Measurements from ENCODE around the gene OS9.

OS9 gene

DNA sequence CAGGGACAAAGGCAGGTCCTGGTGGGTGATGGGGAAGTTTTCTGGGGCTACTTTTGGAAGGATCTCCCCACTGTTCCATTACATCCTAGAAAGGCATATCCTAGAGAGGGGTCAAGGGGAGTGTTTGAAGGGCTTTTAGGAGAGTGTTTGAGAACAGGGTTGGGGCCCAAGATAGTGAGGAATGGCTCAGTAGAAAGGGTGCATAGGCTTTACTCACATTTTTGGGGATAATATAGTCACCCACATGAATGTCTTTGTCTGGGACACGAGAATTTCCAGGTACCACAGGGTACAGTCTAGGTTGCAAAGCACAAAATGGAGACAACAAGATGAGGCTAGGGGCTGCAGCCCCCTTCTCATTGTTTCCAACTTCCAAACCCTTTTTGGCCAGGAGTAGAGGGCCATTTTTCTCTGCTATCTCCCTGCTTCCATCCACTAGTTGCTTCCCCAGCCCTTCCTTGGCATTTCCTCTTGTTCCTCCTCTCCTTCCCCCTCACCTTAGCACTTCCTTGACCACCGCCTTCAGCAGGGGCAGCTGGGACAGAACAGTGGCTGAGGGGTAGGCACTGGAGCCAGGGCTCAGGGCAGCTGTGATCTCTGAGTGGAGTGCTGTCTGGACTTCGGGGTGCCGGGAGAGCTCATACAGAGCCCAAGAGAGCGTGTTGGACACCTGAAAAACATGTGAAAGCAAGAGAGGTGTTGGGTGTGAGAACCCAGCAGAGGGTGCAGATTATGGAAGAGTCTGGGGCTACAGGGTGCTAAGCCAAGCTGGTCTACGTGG is 70.1 kb downstream of the OS9 start:
- Histone ChIP-seq H3K4me3 (no peak overlapping the region), H3K27ac (no peak overlapping the region)
- TF ChIP-seq, protein P1, sequence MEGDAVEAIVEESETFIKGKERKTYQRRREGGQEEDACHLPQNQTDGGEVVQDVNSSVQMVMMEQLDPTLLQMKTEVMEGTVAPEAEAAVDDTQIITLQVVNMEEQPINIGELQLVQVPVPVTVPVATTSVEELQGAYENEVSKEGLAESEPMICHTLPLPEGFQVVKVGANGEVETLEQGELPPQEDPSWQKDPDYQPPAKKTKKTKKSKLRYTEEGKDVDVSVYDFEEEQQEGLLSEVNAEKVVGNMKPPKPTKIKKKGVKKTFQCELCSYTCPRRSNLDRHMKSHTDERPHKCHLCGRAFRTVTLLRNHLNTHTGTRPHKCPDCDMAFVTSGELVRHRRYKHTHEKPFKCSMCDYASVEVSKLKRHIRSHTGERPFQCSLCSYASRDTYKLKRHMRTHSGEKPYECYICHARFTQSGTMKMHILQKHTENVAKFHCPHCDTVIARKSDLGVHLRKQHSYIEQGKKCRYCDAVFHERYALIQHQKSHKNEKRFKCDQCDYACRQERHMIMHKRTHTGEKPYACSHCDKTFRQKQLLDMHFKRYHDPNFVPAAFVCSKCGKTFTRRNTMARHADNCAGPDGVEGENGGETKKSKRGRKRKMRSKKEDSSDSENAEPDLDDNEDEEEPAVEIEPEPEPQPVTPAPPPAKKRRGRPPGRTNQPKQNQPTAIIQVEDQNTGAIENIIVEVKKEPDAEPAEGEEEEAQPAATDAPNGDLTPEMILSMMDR (IDR thresholded peaks at IDR 0.05): no peak
- DNase-seq (ENCODE audit: low spot score): no peak

DNA sequence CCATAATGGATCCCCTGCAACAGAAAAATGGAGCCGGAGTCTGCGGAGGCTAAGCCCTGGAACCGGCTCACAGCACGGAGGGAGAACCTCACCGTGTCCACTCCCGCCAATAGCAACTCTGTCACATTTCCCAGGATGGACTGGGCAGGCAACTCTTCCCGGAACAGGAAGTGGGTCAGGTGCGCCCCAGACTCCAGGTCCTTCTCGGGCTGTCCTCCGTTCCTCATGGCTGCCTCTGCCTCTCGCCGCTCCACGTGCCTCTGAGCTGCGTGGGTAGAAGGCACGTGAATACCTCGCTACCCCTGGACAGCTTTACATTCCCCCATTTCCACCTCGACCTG is 70.7 kb downstream of the OS9 start:
- H3K27ac ChIP-seq: no peak overlapping the region
- peak overlapping the region; percentile 69 for H3K4me3 ChIP-seq
- no peak for DNase-seq (ENCODE audit: low spot score)
- TF ChIP-seq, protein P1 (IDR thresholded peaks at IDR 0.05): no peak

DNA sequence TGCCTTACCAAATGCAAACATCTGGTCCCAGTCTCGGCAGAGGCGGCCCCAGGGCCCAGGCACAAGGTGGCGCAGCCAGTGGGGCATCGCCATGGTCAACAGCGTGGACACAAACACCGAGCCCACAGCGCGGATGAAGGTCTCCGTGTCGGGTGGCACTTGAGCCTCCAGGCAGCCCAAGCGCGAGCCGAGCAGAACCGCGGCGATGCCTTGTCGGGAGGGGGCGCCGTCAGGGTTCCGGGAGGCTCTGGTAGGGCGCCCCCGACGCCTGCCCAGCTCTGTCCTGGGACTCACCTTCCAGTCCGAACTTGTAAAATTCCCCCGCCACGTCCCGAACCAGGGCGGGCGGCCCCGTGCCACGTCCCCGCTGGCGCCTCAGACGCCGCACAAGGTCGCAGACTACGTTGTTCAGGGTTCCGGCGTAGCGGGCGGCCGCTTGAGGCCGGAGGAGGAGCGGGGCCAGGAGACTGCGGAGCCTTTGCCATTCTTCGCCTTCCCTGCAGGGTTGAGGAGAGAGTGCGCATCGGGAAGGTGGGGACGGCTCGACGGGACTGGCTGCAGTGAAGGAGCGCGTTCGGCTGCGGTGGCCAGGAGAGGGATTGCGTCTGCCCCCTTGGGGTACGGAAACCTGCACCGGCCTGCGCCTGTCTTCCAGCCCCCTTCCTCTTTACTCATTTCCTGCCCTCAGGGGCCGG is 71.2 kb downstream of the OS9 start:
- Histone ChIP-seq H3K4me3 (peak overlapping the region; percentile 69), H3K27ac (no peak overlapping the region)
- TF ChIP-seq, protein P1 (IDR thresholded peaks at IDR 0.05): no peak
- DNase-seq (ENCODE audit: low spot score): no peak

DNA sequence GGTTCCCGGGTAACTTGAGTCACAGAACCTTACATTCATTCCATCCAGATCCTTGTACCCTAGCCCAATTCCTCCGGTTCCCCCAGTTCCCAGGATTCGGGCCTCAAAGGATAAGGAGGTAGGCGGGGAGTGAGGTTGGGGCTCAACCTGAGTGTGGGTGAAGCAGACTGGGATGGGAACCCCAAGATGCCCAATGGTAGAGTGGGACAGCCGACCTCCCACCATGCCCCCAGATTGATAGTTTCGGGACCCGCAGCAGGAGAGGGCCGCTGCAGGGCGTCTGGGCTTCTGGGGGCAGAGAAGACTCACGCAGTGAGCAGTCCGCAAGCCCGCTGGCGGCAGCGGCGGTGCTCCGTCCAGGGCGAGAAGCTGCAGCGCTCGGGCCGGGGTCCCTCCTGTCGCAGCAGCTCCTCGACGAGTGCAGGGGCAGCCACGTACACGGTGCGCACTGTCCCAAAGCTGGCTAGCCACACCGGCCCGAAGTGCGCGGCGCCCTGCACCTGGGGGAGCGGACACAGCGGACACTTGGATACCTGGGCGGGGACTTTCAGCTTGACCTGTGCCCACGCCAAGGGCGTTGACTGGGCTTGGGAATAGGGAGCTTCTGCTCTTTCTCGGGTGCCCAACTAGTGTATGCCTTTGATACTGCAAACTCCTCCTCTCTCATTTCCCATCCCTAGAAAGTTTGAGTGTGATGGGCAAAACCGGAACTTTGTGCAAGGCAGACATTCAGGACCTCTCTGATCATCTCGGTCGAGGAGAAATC is 71.9 kb downstream of the OS9 start:
- H3K4me3 ChIP-seq: peak overlapping the region; percentile 69
- DNase-seq (ENCODE audit: low spot score): no peak
- TF ChIP-seq, protein P1 (IDR thresholded peaks at IDR 0.05): no peak
- no peak overlapping the region for H3K27ac ChIP-seq

DNA sequence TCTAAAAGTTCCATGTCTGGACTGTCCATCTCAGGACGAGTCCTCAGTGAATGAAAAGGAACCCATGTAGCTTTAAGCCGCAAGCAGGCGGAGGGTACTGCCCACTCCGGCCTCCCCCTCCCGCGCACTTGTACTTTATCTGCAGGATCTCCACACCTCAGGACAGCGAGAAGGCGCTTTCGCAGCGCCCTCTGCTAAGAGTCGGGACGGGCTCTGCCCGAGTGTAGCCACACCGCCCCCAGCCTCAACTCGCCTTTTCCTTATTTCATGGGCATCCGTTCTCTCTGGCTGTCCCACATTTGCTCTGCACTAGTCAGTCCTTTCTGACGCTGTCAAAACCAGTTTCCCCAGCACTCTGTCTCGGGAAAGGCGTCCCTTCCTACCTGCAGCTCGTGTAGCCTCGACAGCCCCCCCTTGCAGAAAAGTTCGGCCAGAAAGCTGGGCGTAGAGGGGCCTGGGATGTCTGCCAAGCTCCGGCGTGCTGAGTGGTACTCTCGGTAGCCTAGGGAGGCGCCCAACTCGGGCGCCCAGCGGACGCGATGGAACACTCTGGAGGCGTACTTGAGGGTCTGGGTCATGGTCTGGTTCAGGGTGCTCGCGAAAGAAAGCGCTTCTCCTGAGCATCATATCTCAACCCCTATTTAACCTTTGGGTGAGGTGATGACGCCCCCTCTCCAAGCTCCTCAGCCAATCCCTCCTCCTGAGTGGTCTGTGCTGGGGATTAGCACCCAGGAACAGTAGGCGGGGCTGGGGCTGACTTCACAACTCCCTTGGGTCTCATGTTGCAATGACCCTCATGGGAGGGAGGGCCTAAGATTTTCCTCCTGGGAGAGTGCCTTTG is 72.8 kb downstream of the OS9 start, which contains the start of gene CYP27B1:
CYP27B1 (minus strand) TSS at position 615 of the 841 bp plus-strand sequence; CDS start at position 578, 37 bp downstream.
- peak within 1 kb of the TSS; percentile 69 for H3K4me3 ChIP-seq
- TF ChIP-seq, protein P1 (IDR thresholded peaks at IDR 0.05): no peak
- peak within 1 kb of the TSS in 1 of 2 donors; percentile 8 for H3K27ac ChIP-seq
- DNase-seq (ENCODE audit: low spot score): no peak

DNA sequence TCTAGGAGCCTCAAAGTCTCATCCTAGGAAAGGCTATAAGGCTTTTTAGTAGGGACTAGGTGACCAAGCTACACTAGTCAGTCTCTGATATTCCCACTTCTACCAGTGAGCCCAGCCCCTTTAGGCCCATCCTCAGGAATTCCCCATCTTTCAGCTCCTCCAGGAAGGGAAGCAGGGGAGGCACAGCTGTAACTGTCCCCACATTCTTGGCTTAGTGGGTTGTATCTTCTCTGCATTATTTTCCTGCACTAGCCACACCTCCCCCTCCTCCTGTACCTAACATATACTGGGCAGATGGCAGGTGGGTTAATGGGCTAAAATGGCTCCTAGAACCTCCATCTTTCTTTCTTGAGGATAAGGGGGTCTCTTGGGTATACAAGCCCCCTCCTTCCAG is 73.4 kb downstream of the OS9 start:
- TF ChIP-seq, protein P1 (IDR thresholded peaks at IDR 0.05): no peak
- Histone ChIP-seq H3K4me3 (peak overlapping the region; percentile 69), H3K27ac (no peak overlapping the region)
- DNase-seq (ENCODE audit: low spot score): no peak

Measured in coronary artery (tissue), 2 donors.